Measurements from ENCODE around the gene MUC7.
"Not testable (repeated sequence)": the region's sequence is repeated elsewhere in the genome, so short reads cannot be mapped to it uniquely, and the experiment has no call there.

MUC7 gene
- long read RNA-seq, donor 1, result 0 reads
- long read RNA-seq, donor 2, result 0 reads
- long read RNA-seq, donor 3, result 0 reads
- long read RNA-seq, donor 4, result 0 reads
- long read RNA-seq, donor 5, result 0 reads
- long read RNA-seq, donor 6, result 0 reads
- long read RNA-seq, donor 7, result 0 reads
- long read RNA-seq, donor 8, result 0 reads

GRCh38 chr4:70471897-70472296 lies at the start of gene MUC7:
Gene MUC7 (plus strand): TSS chr4:70472197. CDS start chr4:70474022, 1,825 bp downstream.
- DNase-seq, result no peak

GRCh38 chr4:70425306-70425705 lies 46.7 kb upstream of the MUC7 start:
- DNase-seq, result no peak

- DNase-seq, result no peak
These were observed 45.2 kb upstream of the MUC7 start for GRCh38 chr4:70426789-70427188.

- no peak for DNase-seq
These were observed 34.8 kb upstream of the MUC7 start for GRCh38 chr4:70437197-70437596.

- no peak for DNase-seq
These were observed 29.5 kb upstream of the MUC7 start for GRCh38 chr4:70442474-70442873.

GRCh38 chr4:70443329-70443728 lies 28.7 kb upstream of the MUC7 start:
- DNase-seq, result no peak

- no peak for DNase-seq
These were observed 22.8 kb upstream of the MUC7 start for GRCh38 chr4:70449220-70449619.

GRCh38 chr4:70452946-70453345 lies 19.1 kb upstream of the MUC7 start:
- no peak for DNase-seq

GRCh38 chr4:70463335-70463734 lies 8.7 kb upstream of the MUC7 start:
- no peak for DNase-seq

- no peak for DNase-seq
These were observed 1.7 kb downstream of the MUC7 start for GRCh38 chr4:70473679-70474078.

- no peak for DNase-seq
These were observed 16.8 kb downstream of the MUC7 start for GRCh38 chr4:70488748-70489147.

- no peak for DNase-seq
These were observed 24.2 kb downstream of the MUC7 start for GRCh38 chr4:70496231-70496630.

GRCh38 chr4:70501838-70502237 lies 29.8 kb downstream of the MUC7 start:
- DNase-seq, result not testable (repeated sequence)

- no peak for DNase-seq
These were observed 32.7 kb downstream of the MUC7 start for GRCh38 chr4:70504733-70505132.

GRCh38 chr4:70505151-70505748 lies 33.3 kb downstream of the MUC7 start:
- peak; percentile 51 for DNase-seq

GRCh38 chr4:70508801-70509200 lies 36.8 kb downstream of the MUC7 start:
- no peak for DNase-seq

- DNase-seq, result no peak
These were observed 39.4 kb downstream of the MUC7 start for GRCh38 chr4:70511365-70511764.

- no peak for DNase-seq
These were observed 43.6 kb downstream of the MUC7 start for GRCh38 chr4:70515367-70516250.

- DNase-seq, result no peak
These were observed 46.3 kb downstream of the MUC7 start, which contains the start of gene AMTN for GRCh38 chr4:70518269-70518668. Gene AMTN (plus strand): TSS chr4:70518569. CDS start chr4:70518778, 209 bp downstream.

- DNase-seq, result no peak
These were observed 46.7 kb downstream of the MUC7 start for GRCh38 chr4:70518716-70519115.

GRCh38 chr4:70522626-70523025 lies 50.6 kb downstream of the MUC7 start:
- DNase-seq, result no peak

GRCh38 chr4:70530997-70531396 lies 59.0 kb downstream of the MUC7 start:
- DNase-seq, result no peak

- DNase-seq, result no peak
These were observed 60.0 kb downstream of the MUC7 start for GRCh38 chr4:70531981-70532380.
